ENCODE results near the gene TMEM273. TPM values are rescaled to one million over a fixed set of nuclear protein-coding genes. Genes with fewer than 3 reads are reported as not detected.

The TMEM273 gene
- total RNA-seq, 1 donor, result not detected

- TF ChIP-seq CTCF (IDR thresholded peaks at IDR 0.05; ENCODE audit: insufficient read depth, low read depth, low read length), result no peak
- H3K4me3 ChIP-seq (ENCODE audit: low read depth, low read length), result no peak overlapping the region
- no peak for DNase-seq (ENCODE audit: low read depth)
These were observed 6.2 kb upstream of the TMEM273 start for GRCh38 chr10:49194212-49194920.

GRCh38 chr10:49191349-49191748 lies 3.2 kb upstream of the TMEM273 start:
- no peak for DNase-seq (ENCODE audit: low read depth)
- no peak for TF ChIP-seq CTCF (IDR thresholded peaks at IDR 0.05; ENCODE audit: insufficient read depth, low read depth, low read length)
- no peak overlapping the region for H3K4me3 ChIP-seq (ENCODE audit: low read depth, low read length)

- DNase-seq (ENCODE audit: low read depth), result no peak
- no peak for TF ChIP-seq CTCF (IDR thresholded peaks at IDR 0.05; ENCODE audit: insufficient read depth, low read depth, low read length)
- no peak overlapping the region for H3K4me3 ChIP-seq (ENCODE audit: low read depth, low read length)
These were observed 1.2 kb upstream of the TMEM273 start for GRCh38 chr10:49189422-49189821.

GRCh38 chr10:49187044-49187484 lies 1.1 kb downstream of the TMEM273 start:
- DNase-seq (ENCODE audit: low read depth), result no peak
- no peak overlapping the region for H3K4me3 ChIP-seq (ENCODE audit: low read depth, low read length)
- TF ChIP-seq CTCF (IDR thresholded peaks at IDR 0.05; ENCODE audit: insufficient read depth, low read depth, low read length), result no peak

GRCh38 chr10:49186613-49187012 lies 1.6 kb downstream of the TMEM273 start:
- no peak for TF ChIP-seq CTCF (IDR thresholded peaks at IDR 0.05; ENCODE audit: insufficient read depth, low read depth, low read length)
- DNase-seq (ENCODE audit: low read depth), result no peak
- no peak overlapping the region for H3K4me3 ChIP-seq (ENCODE audit: low read depth, low read length)

GRCh38 chr10:49185213-49185612 lies 3.0 kb downstream of the TMEM273 start:
- H3K4me3 ChIP-seq (ENCODE audit: low read depth, low read length), result no peak overlapping the region
- no peak for DNase-seq (ENCODE audit: low read depth)
- TF ChIP-seq CTCF (IDR thresholded peaks at IDR 0.05; ENCODE audit: insufficient read depth, low read depth, low read length), result no peak

GRCh38 chr10:49184642-49185111 lies 3.5 kb downstream of the TMEM273 start:
- H3K4me3 ChIP-seq (ENCODE audit: low read depth, low read length), result no peak overlapping the region
- no peak for TF ChIP-seq CTCF (IDR thresholded peaks at IDR 0.05; ENCODE audit: insufficient read depth, low read depth, low read length)
- no peak for DNase-seq (ENCODE audit: low read depth)

Measured in fibroblast of villous mesenchyme (primary cell).